Measurements from ENCODE around the gene L3MBTL1. TPM values are rescaled to one million over a fixed set of nuclear protein-coding genes. Genes with fewer than 3 reads are reported as not detected.
A peak's percentile ranks its signal among the peaks of the same experiment; 100 is the strongest.

L3MBTL1 gene
- total RNA-seq, 1 experiment from 2014 or later, result 24.9 TPM

GRCh38 chr20:43515628-43516027 lies 8.1 kb downstream of the L3MBTL1 start:
- peaks cover 11% of the 10 kb centered on the region; the same call in 1 of the 2 replicates for H3K4me1 ChIP-seq (ENCODE audit: control insufficient read depth, insufficient read depth, low read length)
- intact Hi-C loops (cut with micrococcal nuclease; ENCODE audit: unreplicated experiment) (no loop called here), in situ Hi-C loops (cut with HindIII; ENCODE audit: low pct_unique_long_range_greater_than_20kb, low sequenced_read_pairs) (no loop called here)
- BruUV-seq (replicated peaks), result no TSS peak
- H3K36me3 ChIP-seq (ENCODE audit: control insufficient read depth, insufficient read depth, low read length), result no peaks in the 10 kb centered on the region
- no peaks in the 10 kb centered on the region for H3K27me3 ChIP-seq (ENCODE audit: control insufficient read depth, insufficient read depth, low read length)
- H3K27ac ChIP-seq (ENCODE audit: low read length), result no peak overlapping the region
- peak overlapping the region; percentile 67 to 68 for H3K4me3 ChIP-seq (ENCODE audit: low read depth in 2 of 2, low read length in 2 of 2)
- H3K9me3 ChIP-seq (ENCODE audit: control insufficient read depth, insufficient read depth, low read depth, low read length), result no peaks in the 10 kb centered on the region
- TF ChIP-seq POLR2AphosphoS5 (IDR thresholded peaks at IDR 0.05; ENCODE audit: low read depth, low read length) (no peak), SIN3A (IDR thresholded peaks at IDR 0.05; ENCODE audit: borderline replicate concordance, insufficient read depth, low read depth, low read length) (no peak), TCF7L2 (IDR thresholded peaks at IDR 0.05; ENCODE audit: low read depth, low read length) (no peak), CTCF (IDR thresholded peaks at IDR 0.05) (no peak), REST (IDR thresholded peaks at IDR 0.05; ENCODE audit: insufficient read depth in 1 of 2, low read depth in 2 of 2, low read length in 1 of 2) (no peak)
- ChIA-PET POLR2A (interaction anchor here (0.6 kb wide), 1 partner anchor 16 kb away, joined by 3 read pairs; no protein-coding TSS in a partner anchor), CTCF (no interaction called here)
- DNase-seq (ENCODE audit: low read depth, low spot score), result no peak
- no peak for ATAC-seq

- peaks cover 11% of the 10 kb centered on the region; the same call in 1 of the 2 replicates for H3K4me1 ChIP-seq (ENCODE audit: control insufficient read depth, insufficient read depth, low read length)
- intact Hi-C loops (cut with micrococcal nuclease; ENCODE audit: unreplicated experiment), result no loop called here
- H3K9me3 ChIP-seq (ENCODE audit: control insufficient read depth, insufficient read depth, low read depth, low read length), result no peaks in the 10 kb centered on the region
- H3K27ac ChIP-seq (ENCODE audit: low read length), result no peak overlapping the region
- in situ Hi-C loops (cut with HindIII; ENCODE audit: low pct_unique_long_range_greater_than_20kb, low sequenced_read_pairs), result no loop called here
- CTCF ChIA-PET, result interaction anchor here (1.2 kb wide), 1 partner anchor 68 kb away, joined by 5 read pairs; no protein-coding TSS in a partner anchor
- no peak for ATAC-seq
- TSS peak; percentile 53 for BruUV-seq (replicated peaks)
- no peak overlapping the region; a peak in 1 of 4 replicates for H3K4me3 ChIP-seq (ENCODE audit: low read depth in 2 of 2, low read length in 2 of 2)
- H3K36me3 ChIP-seq (ENCODE audit: control insufficient read depth, insufficient read depth, low read length), result no peaks in the 10 kb centered on the region
- no peak for DNase-seq (ENCODE audit: low read depth, low spot score)
- TF ChIP-seq SIN3A (IDR thresholded peaks at IDR 0.05; ENCODE audit: borderline replicate concordance, insufficient read depth, low read depth, low read length) (no peak), TCF7L2 (IDR thresholded peaks at IDR 0.05; ENCODE audit: low read depth, low read length) (no peak), CTCF (IDR thresholded peaks at IDR 0.05) (no peak), REST (IDR thresholded peaks at IDR 0.05; ENCODE audit: insufficient read depth in 1 of 2, low read depth in 2 of 2, low read length in 1 of 2) (no peak), POLR2AphosphoS5 (IDR thresholded peaks at IDR 0.05; ENCODE audit: low read depth, low read length) (no peak)
- no peaks in the 10 kb centered on the region for H3K27me3 ChIP-seq (ENCODE audit: control insufficient read depth, insufficient read depth, low read length)
- POLR2A ChIA-PET, result no interaction called here
Observed at GRCh38 chr20:43516251-43516824, 8.8 kb downstream of the L3MBTL1 start.

Measured in Panc1 (cell line).